ENCODE data around the gene COLEC12.

GRCh38 chr18:424071-424661 lies 76.3 kb downstream of the COLEC12 start:
- TF ChIP-seq POLR2A (IDR thresholded peaks at IDR 0.05), result no peak
- TF ChIP-seq, protein P1, sequence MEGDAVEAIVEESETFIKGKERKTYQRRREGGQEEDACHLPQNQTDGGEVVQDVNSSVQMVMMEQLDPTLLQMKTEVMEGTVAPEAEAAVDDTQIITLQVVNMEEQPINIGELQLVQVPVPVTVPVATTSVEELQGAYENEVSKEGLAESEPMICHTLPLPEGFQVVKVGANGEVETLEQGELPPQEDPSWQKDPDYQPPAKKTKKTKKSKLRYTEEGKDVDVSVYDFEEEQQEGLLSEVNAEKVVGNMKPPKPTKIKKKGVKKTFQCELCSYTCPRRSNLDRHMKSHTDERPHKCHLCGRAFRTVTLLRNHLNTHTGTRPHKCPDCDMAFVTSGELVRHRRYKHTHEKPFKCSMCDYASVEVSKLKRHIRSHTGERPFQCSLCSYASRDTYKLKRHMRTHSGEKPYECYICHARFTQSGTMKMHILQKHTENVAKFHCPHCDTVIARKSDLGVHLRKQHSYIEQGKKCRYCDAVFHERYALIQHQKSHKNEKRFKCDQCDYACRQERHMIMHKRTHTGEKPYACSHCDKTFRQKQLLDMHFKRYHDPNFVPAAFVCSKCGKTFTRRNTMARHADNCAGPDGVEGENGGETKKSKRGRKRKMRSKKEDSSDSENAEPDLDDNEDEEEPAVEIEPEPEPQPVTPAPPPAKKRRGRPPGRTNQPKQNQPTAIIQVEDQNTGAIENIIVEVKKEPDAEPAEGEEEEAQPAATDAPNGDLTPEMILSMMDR (IDR thresholded peaks at IDR 0.05), result no peak

All from testis (tissue), 2 donors.